Measurements from ENCODE around the gene AGXT2. TPM values are rescaled to one million over a fixed set of nuclear protein-coding genes. Genes with fewer than 3 reads are reported as not detected.

Gene AGXT2
- total and polyA plus RNA-seq, 4 donors = 49.4 to 67.9 (median 50.6) TPM

GRCh38 chr5:35044649-35045048 is 3.1 kb downstream of the AGXT2 start:
- H3K36me3 ChIP-seq (ENCODE audit: control insufficient read depth in 4 of 4, insufficient read depth in 3 of 4, low read depth in 1 of 4, low read length in 3 of 4) = peaks cover 0 to 7% (median under 1%) of the 10 kb centered on the region in 4 donors

DNA sequence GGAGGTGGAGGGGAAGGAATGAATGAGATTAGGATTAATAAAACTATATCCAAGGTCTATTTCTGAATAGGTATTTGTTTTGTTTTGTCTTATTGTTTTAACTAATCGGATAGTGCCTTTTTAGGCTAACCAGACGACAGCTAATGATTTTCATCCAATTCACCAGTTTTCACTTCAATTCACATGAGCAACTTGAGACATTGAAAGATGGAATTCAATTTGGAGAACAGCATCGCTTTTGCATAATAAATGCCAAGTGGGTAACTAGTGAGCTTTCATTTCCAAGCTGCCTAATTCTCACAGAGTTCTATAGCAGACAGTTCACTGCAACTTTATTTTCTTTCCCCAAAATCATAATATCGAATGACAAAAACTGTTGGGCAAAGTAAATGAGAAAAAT is 5.0 kb downstream of the AGXT2 start:
- Histone ChIP-seq H3K27me3 (ENCODE audit: control insufficient read depth in 4 of 4, insufficient read depth in 4 of 4, low read length in 3 of 4) (no peaks in the 10 kb centered on the region), H3K4me1 (ENCODE audit: control insufficient read depth in 4 of 4, insufficient read depth in 4 of 4, low read length in 3 of 4) (peaks cover 2 to 26% (median 12%) of the 10 kb centered on the region in 4 donors), H3K27ac (ENCODE audit: low read depth in 1 of 2, low read length in 2 of 2) (no peak overlapping the region), H3K36me3 (ENCODE audit: control insufficient read depth in 4 of 4, insufficient read depth in 3 of 4, low read depth in 1 of 4, low read length in 3 of 4) (peaks cover 0 to 14% (median 8%) of the 10 kb centered on the region in 4 donors), H3K4me3 (ENCODE audit: low read depth in 1 of 3, low read length in 3 of 3) (no peak overlapping the region), H3K9me3 (ENCODE audit: control insufficient read depth in 4 of 4, low read length in 3 of 4) (no peaks in the 10 kb centered on the region), H3K9ac (ENCODE audit: low read depth in 1 of 2, low read length in 2 of 2) (no peak overlapping the region)
- no peak for DNase-seq (ENCODE audit: low spot score)
- no peak for TF ChIP-seq FOXA2 (IDR thresholded peaks at IDR 0.05)
- no peak for TF ChIP-seq GABPA (IDR thresholded peaks at IDR 0.05 in 1 of 2, conservative IDR thresholded peaks at IDR 0.05 in 1 of 2)
- TF ChIP-seq ATF3 (IDR thresholded peaks at IDR 0.05) = no peak
- TF ChIP-seq TAF1 (conservative IDR thresholded peaks at IDR 0.05) = no peak
- TF ChIP-seq, protein P1, sequence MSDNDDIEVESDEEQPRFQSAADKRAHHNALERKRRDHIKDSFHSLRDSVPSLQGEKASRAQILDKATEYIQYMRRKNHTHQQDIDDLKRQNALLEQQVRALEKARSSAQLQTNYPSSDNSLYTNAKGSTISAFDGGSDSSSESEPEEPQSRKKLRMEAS (IDR thresholded peaks at IDR 0.05) = no peak
- no peak for TF ChIP-seq NR2F2 (IDR thresholded peaks at IDR 0.05)
- no peak for TF ChIP-seq HNF4G (IDR thresholded peaks at IDR 0.05)
- no peak for TF ChIP-seq JUND (IDR thresholded peaks at IDR 0.05)
- TF ChIP-seq SP1 (IDR thresholded peaks at IDR 0.05) = no peak
- TF ChIP-seq RAD21 (IDR thresholded peaks at IDR 0.05) = no peak
- TF ChIP-seq, protein P2, sequence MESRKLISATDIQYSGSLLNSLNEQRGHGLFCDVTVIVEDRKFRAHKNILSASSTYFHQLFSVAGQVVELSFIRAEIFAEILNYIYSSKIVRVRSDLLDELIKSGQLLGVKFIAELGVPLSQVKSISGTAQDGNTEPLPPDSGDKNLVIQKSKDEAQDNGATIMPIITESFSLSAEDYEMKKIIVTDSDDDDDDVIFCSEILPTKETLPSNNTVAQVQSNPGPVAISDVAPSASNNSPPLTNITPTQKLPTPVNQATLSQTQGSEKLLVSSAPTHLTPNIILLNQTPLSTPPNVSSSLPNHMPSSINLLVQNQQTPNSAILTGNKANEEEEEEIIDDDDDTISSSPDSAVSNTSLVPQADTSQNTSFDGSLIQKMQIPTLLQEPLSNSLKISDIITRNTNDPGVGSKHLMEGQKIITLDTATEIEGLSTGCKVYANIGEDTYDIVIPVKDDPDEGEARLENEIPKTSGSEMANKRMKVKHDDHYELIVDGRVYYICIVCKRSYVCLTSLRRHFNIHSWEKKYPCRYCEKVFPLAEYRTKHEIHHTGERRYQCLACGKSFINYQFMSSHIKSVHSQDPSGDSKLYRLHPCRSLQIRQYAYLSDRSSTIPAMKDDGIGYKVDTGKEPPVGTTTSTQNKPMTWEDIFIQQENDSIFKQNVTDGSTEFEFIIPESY (IDR thresholded peaks at IDR 0.05) = no peak
- TF ChIP-seq RXRA (IDR thresholded peaks at IDR 0.05) = no peak
- TF ChIP-seq YY1 (IDR thresholded peaks at IDR 0.05) = no peak
- WGBS = 81% methylated on average over 4 of the region's 4 CpGs

More at GRCh38 chr5:35044649-35045048, 3.1 kb downstream of the AGXT2 start:
- peaks cover 8 to 43% (median 26%) of the 10 kb centered on the region in 4 donors for H3K4me1 ChIP-seq (ENCODE audit: control insufficient read depth in 4 of 4, insufficient read depth in 4 of 4, low read length in 3 of 4)
- H3K9ac ChIP-seq (ENCODE audit: low read depth in 1 of 2, low read length in 2 of 2) = no peak overlapping the region
- WGBS = 80% methylated on average over 4 of the region's 4 CpGs
- no peak overlapping the region for H3K27ac ChIP-seq (ENCODE audit: low read depth in 1 of 2, low read length in 2 of 2)
- H3K9me3 ChIP-seq (ENCODE audit: control insufficient read depth in 4 of 4, low read length in 3 of 4) = no peaks in the 10 kb centered on the region
- H3K4me3 ChIP-seq (ENCODE audit: low read depth in 1 of 3, low read length in 3 of 3) = no peak overlapping the region
- no peaks in the 10 kb centered on the region for H3K27me3 ChIP-seq (ENCODE audit: control insufficient read depth in 4 of 4, insufficient read depth in 4 of 4, low read length in 3 of 4)
- TF ChIP-seq, protein P2 (IDR thresholded peaks at IDR 0.05) = no peak
- TF ChIP-seq TAF1 (conservative IDR thresholded peaks at IDR 0.05) (no peak), ATF3 (IDR thresholded peaks at IDR 0.05) (no peak), REST (IDR thresholded peaks at IDR 0.05) (no peak), JUND (IDR thresholded peaks at IDR 0.05) (no peak), HNF4G (IDR thresholded peaks at IDR 0.05) (no peak), RXRA (IDR thresholded peaks at IDR 0.05) (no peak), RAD21 (IDR thresholded peaks at IDR 0.05) (no peak)
- no peak for DNase-seq (ENCODE audit: low spot score)
